GM23248 (cell line): ENCODE measurements around the gene PRDM12.

Source experiments
- EZH2 ChIP-seq: fragments of 200-600 bp; sonication (generic); IDR thresholded peaks from 2 replicates; pipeline ENCODE4 v1.6.1; 2018; ENCODE audit warnings: antibody characterized with exemption, mild to moderate bottlenecking; ENCODE audit not compliant: insufficient read depth, poor library complexity, severe bottlenecking
- EZH2phosphoT487 ChIP-seq: fragments of 200-600 bp; sonication (generic); IDR thresholded peaks from 2 replicates; pipeline ENCODE4 v1.6.1; 2018; ENCODE audit warnings: antibody characterized with exemption, moderate library complexity, mild to moderate bottlenecking, low read depth; ENCODE audit not compliant: insufficient read depth

DNA sequence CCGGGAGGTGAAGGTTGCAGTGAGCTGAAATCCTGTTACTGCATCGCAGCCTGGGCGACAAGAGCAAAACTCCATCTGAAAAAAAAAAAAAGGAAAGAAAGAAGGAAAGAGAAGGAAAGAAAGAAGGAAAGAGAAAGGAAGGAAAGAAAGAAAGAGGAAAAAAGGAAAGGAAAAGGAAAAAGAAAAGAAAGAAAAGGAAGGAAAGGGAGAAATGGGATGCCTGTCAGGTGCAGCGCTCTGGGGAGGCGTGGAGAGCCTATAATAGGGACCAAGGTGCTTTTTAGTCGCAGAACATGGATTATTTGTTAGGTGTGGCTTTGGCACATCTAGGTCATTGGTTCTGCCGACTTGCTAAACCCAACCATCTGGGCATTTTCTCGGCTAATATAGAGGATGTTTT, 47.1 kb downstream of the PRDM12 start:
- TF ChIP-seq EZH2 (no peak), EZH2phosphoT487 (no peak)
